Mesodermal cell (in vitro differentiated cells): Measurements from ENCODE around the gene CYB561.

Experiments used
- H3K27ac ChIP-seq: 2 replicates; pipeline ENCODE4 v1.7.0; 2013; ENCODE audit warnings: mild to moderate bottlenecking, low read depth, low read length, moderate library complexity; ENCODE audit not compliant: severe bottlenecking
- H3K36me3 ChIP-seq: 2 replicates; pipeline ENCODE4 v1.7.1; 2013; ENCODE audit warnings: mild to moderate bottlenecking, low read length, moderate library complexity; ENCODE audit not compliant: control insufficient read depth, insufficient read depth
- H3K4me1 ChIP-seq: one replicate; pipeline ENCODE4 v1.7.1; 2013; ENCODE audit warnings: mild to moderate bottlenecking, low read length; ENCODE audit not compliant: insufficient read depth, control insufficient read depth, poor library complexity, severe bottlenecking
- H3K4me3 ChIP-seq: 2 replicates; pipeline ENCODE4 v1.7.0; 2013; ENCODE audit warnings: low read length, control low read depth, mild to moderate bottlenecking; ENCODE audit not compliant: insufficient read depth, poor library complexity, severe bottlenecking; ENCODE audit errors: extremely low read depth
- H3K9me3 ChIP-seq: 2 replicates; pipeline ENCODE4 v1.7.1; 2013; ENCODE audit warnings: mild to moderate bottlenecking, low read length, moderate library complexity; ENCODE audit not compliant: control insufficient read depth

CYB561 gene

GRCh38 chr17:63382826-63383225 lies 63.3 kb downstream of the CYB561 start:
- peaks cover 12% of the 10 kb centered on the region for H3K36me3 ChIP-seq
- peaks cover under 1% of the 10 kb centered on the region for H3K9me3 ChIP-seq
- H3K4me1 ChIP-seq = peaks cover 16% of the 10 kb centered on the region
- H3K4me3 ChIP-seq = no peak overlapping the region
- no peak overlapping the region for H3K27ac ChIP-seq
